GM12873 (cell line): ENCODE data around the gene IGFLR1.

ENCODE experiments used
- CTCF ChIP-seq: IDR thresholded peaks from 2 replicates; pipeline ENCODE4 v1.5.1; 2012; ENCODE audit warnings: low read depth, mild to moderate bottlenecking, moderate library complexity, low read length, control low read depth; ENCODE audit not compliant: insufficient read depth; ENCODE audit errors: missing control alignments

Gene IGFLR1

GRCh38 chr19:35755550-35756376 is 13.5 kb upstream of the IGFLR1 start:
- no peak for TF ChIP-seq CTCF

- TF ChIP-seq CTCF: no peak
These were observed 12.9 kb upstream of the IGFLR1 start for GRCh38 chr19:35755131-35755549.

- TF ChIP-seq CTCF: no peak
These were observed 12.3 kb upstream of the IGFLR1 start for GRCh38 chr19:35754370-35755130.

- no peak for TF ChIP-seq CTCF
These were observed 11.6 kb upstream of the IGFLR1 start for GRCh38 chr19:35753634-35754369.

- no peak for TF ChIP-seq CTCF
These were observed 10.6 kb upstream of the IGFLR1 start for GRCh38 chr19:35752746-35753350.

- no peak for TF ChIP-seq CTCF
These were observed 9.8 kb upstream of the IGFLR1 start for GRCh38 chr19:35751839-35752745.
